Prostate gland (tissue), 2 donors: ENCODE data around the gene LINC00632. TPM values are rescaled to one million over a fixed set of nuclear protein-coding genes. Genes with fewer than 3 reads are reported as not detected.

ENCODE experiments used
- DNase-seq: peaks from one replicate; pipeline ENCODE4 v3.0.0-alpha.2; 2019; ENCODE audit warnings: low spot score
- H3K27ac ChIP-seq, 2 donors: fragments of 200-600 bp; sonication (generic); 2 replicates each; pipeline ENCODE4 v1.5.1; 2017 to 2019
- H3K27me3 ChIP-seq: fragments of 200-600 bp; sonication (generic); replicated peaks from 2 replicates; pipeline ENCODE4 v1.5.1; 2019; ENCODE audit not compliant: insufficient read depth
- H3K36me3 ChIP-seq, 2 donors: fragments of 200-600 bp; sonication (generic); 1 replicate in 1 of 2; 2 replicates in 1 of 2; pipeline versions ENCODE4 v1.5.1 to v1.8.1; 2017 to 2019
- H3K4me1 ChIP-seq: fragments of 200-600 bp; sonication (generic); replicated peaks from 2 replicates; pipeline ENCODE4 v1.5.1; 2019
- H3K4me3 ChIP-seq, 2 donors: fragments of 200-600 bp; sonication (generic); 2 replicates each; pipeline ENCODE4 v1.5.1; 2017 to 2019
- H3K9me3 ChIP-seq: fragments of 200-600 bp; sonication (generic); 2 replicates; pipeline ENCODE4 v1.5.1; 2017
- POLR2A ChIP-seq: fragments of 450-650 bp; IDR thresholded peaks from one replicate; pipeline ENCODE4 v1.6.1; 2016; ENCODE audit warnings: antibody characterized with exemption, mild to moderate bottlenecking
- POLR2AphosphoS5 ChIP-seq: sonication (generic); formaldehyde crosslinking; IDR thresholded peaks from one replicate; pipeline ENCODE4 v1.6.1; 2017; ENCODE audit warnings: antibody characterized with exemption
- WGBS: methylation state at CpG from one replicate; pipeline ENCODE4 v1.1.5; 2018; 5-methylcytosine and 5-hydroxymethylcytosine counted together
- intact Hi-C: fragments of 100-400 bp; cut with DNase I; formaldehyde crosslinking; loops from one replicate; pipeline ENCODE4 v1.14.2; 2022
- total RNA-seq, 2 donors: library from RNA; depleted of rRNA; stranded (reverse); fragments of >200 nt; gene quantifications; one replicate each; pipeline ENCODE4 v1.1.0, GENCODE V29; 2016
- TF ChIP-seq, protein P1 (sequence below), 4 experiments: fragments of 200-600 bp in 2 of 4; fragments of 450-650 bp in 2 of 4; sonication (generic) in 2 of 4; IDR thresholded peaks; 1 replicate in 3 of 4; 2 replicates in 1 of 4; pipeline ENCODE4 v1.5.1; 2016 to 2019; ENCODE audit warnings: antibody characterized with exemption in 4 of 4, mild to moderate bottlenecking in 2 of 4, moderate library complexity in 2 of 4

LINC00632 gene
- total RNA-seq, 2 donors from 2014 or later = 6.5 to 13.5 TPM

DNA sequence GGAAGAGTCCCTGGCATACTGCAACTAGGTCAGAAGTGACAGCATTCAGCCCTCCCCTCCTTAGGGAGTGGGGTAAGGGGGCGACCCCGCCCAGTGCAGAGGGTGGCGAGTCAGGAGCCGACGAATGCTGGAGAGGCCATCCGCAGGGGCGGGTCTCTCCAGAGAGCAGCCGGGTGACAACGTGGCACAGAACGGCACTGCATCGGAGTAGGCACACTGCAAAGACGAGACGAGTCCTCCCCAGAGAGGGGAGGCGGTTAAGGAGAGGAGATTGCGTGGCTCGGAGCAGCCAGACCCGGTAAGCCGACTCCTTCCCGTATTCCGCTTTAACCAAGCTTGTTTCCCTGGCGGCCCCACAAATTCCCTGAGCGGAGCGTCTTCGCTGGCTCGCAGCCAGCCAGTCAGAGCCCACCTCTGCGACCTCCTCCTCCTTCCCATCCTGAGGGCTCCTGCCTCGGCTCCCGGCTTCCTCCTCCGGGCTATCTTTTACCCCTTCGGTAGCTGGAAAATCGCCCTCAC lies 54.9 kb downstream of the LINC00632 start:
- under 1% methylated on average over 17 of the region's 31 CpGs for WGBS
- DNase-seq = no peak
- H3K36me3 ChIP-seq = no peaks in the 10 kb centered on the region
- no peaks in the 10 kb centered on the region for H3K27me3 ChIP-seq
- TF ChIP-seq POLR2A (no peak), POLR2AphosphoS5 (no peak)
- TF ChIP-seq, protein P1, sequence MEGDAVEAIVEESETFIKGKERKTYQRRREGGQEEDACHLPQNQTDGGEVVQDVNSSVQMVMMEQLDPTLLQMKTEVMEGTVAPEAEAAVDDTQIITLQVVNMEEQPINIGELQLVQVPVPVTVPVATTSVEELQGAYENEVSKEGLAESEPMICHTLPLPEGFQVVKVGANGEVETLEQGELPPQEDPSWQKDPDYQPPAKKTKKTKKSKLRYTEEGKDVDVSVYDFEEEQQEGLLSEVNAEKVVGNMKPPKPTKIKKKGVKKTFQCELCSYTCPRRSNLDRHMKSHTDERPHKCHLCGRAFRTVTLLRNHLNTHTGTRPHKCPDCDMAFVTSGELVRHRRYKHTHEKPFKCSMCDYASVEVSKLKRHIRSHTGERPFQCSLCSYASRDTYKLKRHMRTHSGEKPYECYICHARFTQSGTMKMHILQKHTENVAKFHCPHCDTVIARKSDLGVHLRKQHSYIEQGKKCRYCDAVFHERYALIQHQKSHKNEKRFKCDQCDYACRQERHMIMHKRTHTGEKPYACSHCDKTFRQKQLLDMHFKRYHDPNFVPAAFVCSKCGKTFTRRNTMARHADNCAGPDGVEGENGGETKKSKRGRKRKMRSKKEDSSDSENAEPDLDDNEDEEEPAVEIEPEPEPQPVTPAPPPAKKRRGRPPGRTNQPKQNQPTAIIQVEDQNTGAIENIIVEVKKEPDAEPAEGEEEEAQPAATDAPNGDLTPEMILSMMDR (IDR thresholded peaks at IDR 0.05) = no peak
- H3K9me3 ChIP-seq = no peaks in the 10 kb centered on the region
- intact Hi-C loops = no loop called here
- H3K4me3 ChIP-seq = peak overlapping the region in 1 of 2 donors; percentile 8
- no peaks in the 10 kb centered on the region for H3K4me1 ChIP-seq
- H3K27ac ChIP-seq = no peak overlapping the region

DNA sequence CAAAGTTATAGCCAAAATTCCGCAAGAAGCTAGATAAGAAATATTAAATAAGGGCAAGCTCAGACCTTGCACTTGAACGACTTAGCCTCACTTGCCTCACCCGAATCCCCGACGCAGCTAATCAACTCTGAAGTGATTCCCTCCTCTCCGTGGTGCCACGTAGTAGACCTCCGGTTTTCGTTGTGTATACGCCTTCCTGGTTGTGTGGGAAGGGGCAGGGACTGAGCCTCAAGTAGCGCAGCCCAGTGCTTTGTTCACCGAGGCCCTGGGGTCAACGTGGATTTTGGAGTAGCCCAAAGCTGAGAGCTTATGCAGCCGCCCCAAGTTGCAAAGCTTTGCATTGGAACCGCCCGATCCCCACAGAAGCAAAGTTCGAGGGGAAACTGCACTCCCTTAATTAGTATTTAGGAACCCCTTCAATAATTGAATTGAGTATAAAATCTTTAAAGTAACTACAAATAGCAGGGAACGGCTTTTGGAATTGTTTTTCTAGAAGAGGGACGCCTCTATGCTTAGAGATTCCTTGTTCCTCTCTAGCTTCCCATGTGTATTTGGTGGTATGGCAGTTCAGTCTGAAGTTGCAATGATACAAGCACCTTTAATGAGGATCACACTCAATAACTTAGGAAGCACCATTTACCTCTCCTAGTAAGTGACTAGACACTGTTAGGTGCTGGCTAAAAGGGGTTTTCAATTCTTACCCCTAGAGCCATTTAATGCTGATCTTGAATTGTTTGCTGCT lies 55.7 kb downstream of the LINC00632 start:
- Histone ChIP-seq H3K36me3 (no peaks in the 10 kb centered on the region), H3K4me1 (no peaks in the 10 kb centered on the region), H3K4me3 (peak overlapping the region in 1 of 2 donors; percentile 8), H3K27ac (no peak overlapping the region), H3K9me3 (no peaks in the 10 kb centered on the region), H3K27me3 (no peaks in the 10 kb centered on the region)
- TF ChIP-seq POLR2AphosphoS5 (no peak), POLR2A (no peak)
- TF ChIP-seq, protein P1 (IDR thresholded peaks at IDR 0.05) = no peak
- DNase-seq = no peak
- intact Hi-C loops = no loop called here
- WGBS = 20% methylated on average over 16 of the region's 19 CpGs

DNA sequence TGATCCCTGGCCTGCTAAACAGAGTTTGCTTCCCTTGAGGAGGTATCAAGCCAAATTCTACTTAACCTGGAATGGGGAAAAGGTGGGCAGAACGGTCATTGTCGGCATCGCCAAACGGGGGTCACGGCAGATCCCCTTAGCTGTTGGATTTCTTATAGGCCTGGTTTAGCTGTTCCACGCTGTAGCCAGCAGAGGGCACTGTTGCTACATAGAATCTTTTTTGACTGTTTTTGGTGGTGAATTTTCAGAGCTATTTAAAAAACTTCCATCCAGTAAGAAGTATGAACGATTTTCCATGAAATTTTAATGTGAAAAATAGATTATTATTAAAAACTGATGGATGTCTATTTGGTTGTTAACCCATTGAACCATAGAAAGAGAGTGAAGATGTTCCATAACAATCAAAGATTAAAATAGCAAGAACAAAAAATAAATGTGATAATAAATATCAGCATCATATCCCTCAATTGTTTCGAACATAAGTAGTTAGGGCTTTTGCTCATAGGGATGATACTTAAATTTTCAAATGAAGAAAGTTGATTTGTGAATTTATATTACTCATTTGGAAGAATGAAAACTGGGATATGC lies 56.6 kb downstream of the LINC00632 start:
- no peak overlapping the region for H3K27ac ChIP-seq
- TF ChIP-seq POLR2A (no peak), POLR2AphosphoS5 (no peak)
- TF ChIP-seq, protein P1 (IDR thresholded peaks at IDR 0.05) = peak; percentile 16 to 51 (median 44)
- intact Hi-C loops = no loop called here
- H3K27me3 ChIP-seq = no peaks in the 10 kb centered on the region
- WGBS = 9% methylated on average over 8 of the region's 8 CpGs
- no peaks in the 10 kb centered on the region for H3K36me3 ChIP-seq
- no peak for DNase-seq
- no peaks in the 10 kb centered on the region for H3K4me1 ChIP-seq
- H3K4me3 ChIP-seq = no peak overlapping the region
- no peaks in the 10 kb centered on the region for H3K9me3 ChIP-seq

DNA sequence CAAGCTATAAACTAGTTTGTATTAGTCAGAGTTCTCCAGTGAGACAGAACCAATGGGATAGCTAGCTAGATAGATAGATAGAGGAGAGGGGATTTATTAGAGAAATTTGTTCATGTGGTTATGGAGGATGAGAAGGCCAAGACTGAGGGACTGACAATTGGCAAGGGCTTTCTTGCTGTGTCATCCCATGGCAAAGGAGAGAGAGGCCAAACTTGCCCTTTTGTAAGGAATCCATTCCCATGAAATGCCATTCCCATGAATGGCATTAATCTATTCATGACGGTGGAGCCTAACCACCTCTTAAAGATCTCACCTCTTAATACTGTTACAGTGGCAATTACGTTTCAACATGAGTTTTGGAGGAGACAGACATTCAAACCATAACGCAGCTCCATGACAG lies 58.1 kb downstream of the LINC00632 start:
- Histone ChIP-seq H3K4me1 (no peaks in the 10 kb centered on the region), H3K9me3 (no peaks in the 10 kb centered on the region), H3K27ac (no peak overlapping the region), H3K27me3 (no peaks in the 10 kb centered on the region), H3K36me3 (no peaks in the 10 kb centered on the region), H3K4me3 (no peak overlapping the region)
- no peak for DNase-seq
- intact Hi-C loops = no loop called here
- no peak for TF ChIP-seq POLR2A
- no peak for TF ChIP-seq POLR2AphosphoS5
- TF ChIP-seq, protein P1 (IDR thresholded peaks at IDR 0.05) = no peak
- WGBS = 93% methylated on average over 3 of the region's 3 CpGs

DNA sequence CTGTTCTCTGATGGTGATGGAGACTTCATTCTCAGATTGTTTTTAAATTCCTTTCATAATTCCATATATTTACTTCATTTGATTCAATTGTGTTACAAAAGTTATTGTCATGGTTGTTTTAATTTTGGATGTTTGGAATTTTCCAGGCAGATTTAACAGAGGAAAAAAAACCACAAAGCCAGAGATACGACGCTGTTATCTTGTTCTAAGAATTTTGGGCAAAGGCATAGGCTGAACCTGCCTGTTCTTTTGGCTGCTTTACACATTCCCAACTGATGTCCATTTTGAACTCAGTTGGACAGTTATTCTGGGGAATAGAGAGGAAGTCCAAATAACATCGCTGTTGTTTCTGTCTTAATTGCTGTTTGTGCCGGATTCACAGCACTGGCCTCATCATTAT lies 65.7 kb downstream of the LINC00632 start:
- TF ChIP-seq POLR2AphosphoS5 (no peak), POLR2A (no peak)
- TF ChIP-seq, protein P1 (IDR thresholded peaks at IDR 0.05) = no peak
- WGBS = 84% methylated on average over 4 of the region's 4 CpGs
- Histone ChIP-seq H3K4me3 (no peak overlapping the region), H3K36me3 (no peaks in the 10 kb centered on the region), H3K4me1 (no peaks in the 10 kb centered on the region), H3K27me3 (no peaks in the 10 kb centered on the region), H3K9me3 (no peaks in the 10 kb centered on the region), H3K27ac (no peak overlapping the region)
- no peak for DNase-seq
- intact Hi-C loops = no loop called here
